Panc1 (cell line): ENCODE measurements around the gene PRKACB.

ENCODE experiments used
- POLR2AphosphoS5 ChIP-seq: IDR thresholded peaks from 2 replicates; pipeline ENCODE4 v1.6.1; 2012; ENCODE audit warnings: mild to moderate bottlenecking, low read depth, low read length, moderate library complexity
- SIN3A ChIP-seq: IDR thresholded peaks from 2 replicates; pipeline ENCODE4 v1.6.1; 2012; ENCODE audit warnings: low read depth, mild to moderate bottlenecking, low read length, moderate library complexity, borderline replicate concordance; ENCODE audit not compliant: insufficient read depth
- TF ChIP-seq, protein P1 (sequence below): fragments of 450-650 bp; IDR thresholded peaks from 2 replicates; pipeline ENCODE4 v1.5.1; 2017; ENCODE audit warnings: mild to moderate bottlenecking
- TF ChIP-seq, protein P2 (sequence below), 2 experiments: IDR thresholded peaks; 2 replicates each; pipeline ENCODE4 v1.6.1; 2011 to 2012; ENCODE audit warnings: low read depth in 2 of 2, control low read depth in 1 of 2, low read length in 1 of 2, mild to moderate bottlenecking in 1 of 2, moderate library complexity in 1 of 2; ENCODE audit not compliant: insufficient read depth in 1 of 2

- TF ChIP-seq, protein P1, sequence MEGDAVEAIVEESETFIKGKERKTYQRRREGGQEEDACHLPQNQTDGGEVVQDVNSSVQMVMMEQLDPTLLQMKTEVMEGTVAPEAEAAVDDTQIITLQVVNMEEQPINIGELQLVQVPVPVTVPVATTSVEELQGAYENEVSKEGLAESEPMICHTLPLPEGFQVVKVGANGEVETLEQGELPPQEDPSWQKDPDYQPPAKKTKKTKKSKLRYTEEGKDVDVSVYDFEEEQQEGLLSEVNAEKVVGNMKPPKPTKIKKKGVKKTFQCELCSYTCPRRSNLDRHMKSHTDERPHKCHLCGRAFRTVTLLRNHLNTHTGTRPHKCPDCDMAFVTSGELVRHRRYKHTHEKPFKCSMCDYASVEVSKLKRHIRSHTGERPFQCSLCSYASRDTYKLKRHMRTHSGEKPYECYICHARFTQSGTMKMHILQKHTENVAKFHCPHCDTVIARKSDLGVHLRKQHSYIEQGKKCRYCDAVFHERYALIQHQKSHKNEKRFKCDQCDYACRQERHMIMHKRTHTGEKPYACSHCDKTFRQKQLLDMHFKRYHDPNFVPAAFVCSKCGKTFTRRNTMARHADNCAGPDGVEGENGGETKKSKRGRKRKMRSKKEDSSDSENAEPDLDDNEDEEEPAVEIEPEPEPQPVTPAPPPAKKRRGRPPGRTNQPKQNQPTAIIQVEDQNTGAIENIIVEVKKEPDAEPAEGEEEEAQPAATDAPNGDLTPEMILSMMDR, result peak; percentile 13; the same call in 1 of the 2 replicates
- TF ChIP-seq, protein P2, sequence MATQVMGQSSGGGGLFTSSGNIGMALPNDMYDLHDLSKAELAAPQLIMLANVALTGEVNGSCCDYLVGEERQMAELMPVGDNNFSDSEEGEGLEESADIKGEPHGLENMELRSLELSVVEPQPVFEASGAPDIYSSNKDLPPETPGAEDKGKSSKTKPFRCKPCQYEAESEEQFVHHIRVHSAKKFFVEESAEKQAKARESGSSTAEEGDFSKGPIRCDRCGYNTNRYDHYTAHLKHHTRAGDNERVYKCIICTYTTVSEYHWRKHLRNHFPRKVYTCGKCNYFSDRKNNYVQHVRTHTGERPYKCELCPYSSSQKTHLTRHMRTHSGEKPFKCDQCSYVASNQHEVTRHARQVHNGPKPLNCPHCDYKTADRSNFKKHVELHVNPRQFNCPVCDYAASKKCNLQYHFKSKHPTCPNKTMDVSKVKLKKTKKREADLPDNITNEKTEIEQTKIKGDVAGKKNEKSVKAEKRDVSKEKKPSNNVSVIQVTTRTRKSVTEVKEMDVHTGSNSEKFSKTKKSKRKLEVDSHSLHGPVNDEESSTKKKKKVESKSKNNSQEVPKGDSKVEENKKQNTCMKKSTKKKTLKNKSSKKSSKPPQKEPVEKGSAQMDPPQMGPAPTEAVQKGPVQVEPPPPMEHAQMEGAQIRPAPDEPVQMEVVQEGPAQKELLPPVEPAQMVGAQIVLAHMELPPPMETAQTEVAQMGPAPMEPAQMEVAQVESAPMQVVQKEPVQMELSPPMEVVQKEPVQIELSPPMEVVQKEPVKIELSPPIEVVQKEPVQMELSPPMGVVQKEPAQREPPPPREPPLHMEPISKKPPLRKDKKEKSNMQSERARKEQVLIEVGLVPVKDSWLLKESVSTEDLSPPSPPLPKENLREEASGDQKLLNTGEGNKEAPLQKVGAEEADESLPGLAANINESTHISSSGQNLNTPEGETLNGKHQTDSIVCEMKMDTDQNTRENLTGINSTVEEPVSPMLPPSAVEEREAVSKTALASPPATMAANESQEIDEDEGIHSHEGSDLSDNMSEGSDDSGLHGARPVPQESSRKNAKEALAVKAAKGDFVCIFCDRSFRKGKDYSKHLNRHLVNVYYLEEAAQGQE (IDR thresholded peaks at IDR 0.05; ENCODE audit: insufficient read depth in 1 of 2, low read depth in 2 of 2, low read length in 1 of 2), result no peak
- TF ChIP-seq POLR2AphosphoS5, result no peak
- no peak for TF ChIP-seq SIN3A
Measured at GRCh38 chr1:84260852-84261518, 116.9 kb downstream of the PRKACB start.
